OCI-LY7 (cell line): ENCODE results near the gene SHROOM3.

ENCODE experiments used
- EZH2phosphoT487 ChIP-seq: fragments of 200-600 bp; sonication (generic); IDR thresholded peaks from 2 replicates; pipeline ENCODE4 v1.6.1; 2018; ENCODE audit warnings: low read depth, borderline replicate concordance, mild to moderate bottlenecking, mixed run types, antibody characterized with exemption, low read length, moderate library complexity, mixed read lengths
- TF ChIP-seq, protein P1 (sequence below): fragments of 200-600 bp; sonication (generic); conservative IDR thresholded peaks from 2 replicates; pipeline ENCODE4 v1.5.1; 2014; ENCODE audit warnings: mild to moderate bottlenecking, antibody characterized with exemption, low read length, moderate library complexity, mixed read lengths

DNA sequence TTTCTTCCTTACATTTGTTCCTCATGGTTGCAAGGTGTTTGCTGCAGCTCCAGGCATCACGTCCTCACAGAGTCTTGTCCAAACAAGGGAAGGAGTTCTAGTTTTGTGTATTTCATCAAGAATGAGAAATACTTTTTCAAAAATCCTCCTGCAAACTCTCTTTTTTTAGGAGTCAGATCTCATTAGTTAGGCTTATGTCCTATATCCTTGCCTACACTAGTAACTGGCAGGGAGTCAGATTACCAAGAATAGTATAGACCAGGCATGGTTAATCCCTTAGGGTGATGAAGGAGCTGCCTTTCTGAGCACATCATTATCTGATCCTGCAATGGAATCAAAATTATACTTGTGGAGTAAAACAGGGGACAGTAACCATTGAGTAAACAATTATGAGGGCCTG is 160.4 kb downstream of the SHROOM3 start:
- TF ChIP-seq, protein P1, sequence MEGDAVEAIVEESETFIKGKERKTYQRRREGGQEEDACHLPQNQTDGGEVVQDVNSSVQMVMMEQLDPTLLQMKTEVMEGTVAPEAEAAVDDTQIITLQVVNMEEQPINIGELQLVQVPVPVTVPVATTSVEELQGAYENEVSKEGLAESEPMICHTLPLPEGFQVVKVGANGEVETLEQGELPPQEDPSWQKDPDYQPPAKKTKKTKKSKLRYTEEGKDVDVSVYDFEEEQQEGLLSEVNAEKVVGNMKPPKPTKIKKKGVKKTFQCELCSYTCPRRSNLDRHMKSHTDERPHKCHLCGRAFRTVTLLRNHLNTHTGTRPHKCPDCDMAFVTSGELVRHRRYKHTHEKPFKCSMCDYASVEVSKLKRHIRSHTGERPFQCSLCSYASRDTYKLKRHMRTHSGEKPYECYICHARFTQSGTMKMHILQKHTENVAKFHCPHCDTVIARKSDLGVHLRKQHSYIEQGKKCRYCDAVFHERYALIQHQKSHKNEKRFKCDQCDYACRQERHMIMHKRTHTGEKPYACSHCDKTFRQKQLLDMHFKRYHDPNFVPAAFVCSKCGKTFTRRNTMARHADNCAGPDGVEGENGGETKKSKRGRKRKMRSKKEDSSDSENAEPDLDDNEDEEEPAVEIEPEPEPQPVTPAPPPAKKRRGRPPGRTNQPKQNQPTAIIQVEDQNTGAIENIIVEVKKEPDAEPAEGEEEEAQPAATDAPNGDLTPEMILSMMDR = no peak
- TF ChIP-seq EZH2phosphoT487 = no peak
